ENCODE measurements around the gene KSR1. TPM values are rescaled to one million over a fixed set of nuclear protein-coding genes. Genes with fewer than 3 reads are reported as not detected.

The KSR1 gene
- total RNA-seq, 4 donors from 2014 or later: 10.0 to 15.2 (median 13.9) TPM

DNA sequence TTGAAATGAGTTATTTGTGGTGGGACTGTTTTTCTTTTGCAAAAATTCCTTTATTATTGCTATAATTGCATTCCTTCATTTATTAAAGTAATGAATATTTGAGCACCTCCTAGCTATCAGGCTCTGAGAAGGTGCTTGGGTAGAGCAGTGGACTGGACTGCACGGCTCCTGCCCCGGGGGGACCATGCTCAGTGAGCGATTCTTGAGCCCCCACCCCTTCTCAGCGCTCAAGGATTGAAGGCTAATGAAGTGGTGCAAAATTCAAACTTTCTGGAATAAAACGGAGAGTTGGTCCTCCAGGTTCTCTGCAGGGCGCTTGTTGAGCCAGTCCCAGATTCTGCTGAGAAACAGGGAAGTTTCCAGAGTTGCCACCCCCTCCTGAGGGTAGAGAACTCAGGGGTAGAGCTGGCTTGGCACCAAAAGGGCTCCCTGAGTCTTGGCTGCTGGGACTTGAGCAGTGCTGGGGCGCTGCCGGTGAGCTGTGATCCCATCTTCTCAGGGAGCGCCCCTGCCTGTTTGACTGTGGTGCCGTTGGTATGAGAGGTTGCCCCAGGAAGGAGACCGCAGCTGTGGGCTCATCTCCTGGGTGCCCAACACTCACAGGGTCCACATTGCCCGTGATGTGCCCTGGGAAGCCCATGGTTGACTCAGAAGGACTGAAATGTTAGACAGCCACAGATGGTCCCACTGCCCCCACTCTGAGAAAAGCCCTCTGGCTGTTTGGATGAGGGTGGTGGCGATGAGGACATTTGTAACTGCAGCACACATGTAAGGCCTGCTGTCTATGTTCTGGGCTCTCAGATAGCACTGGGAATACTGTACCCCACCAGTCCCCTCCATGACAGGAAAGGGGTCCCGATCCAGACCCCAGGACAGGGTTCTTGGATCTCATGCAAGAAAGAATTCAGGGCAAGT lies 20.0 kb downstream of the KSR1 start:
- no peaks in the 10 kb centered on the region for H3K36me3 ChIP-seq
- TF ChIP-seq, protein P1, sequence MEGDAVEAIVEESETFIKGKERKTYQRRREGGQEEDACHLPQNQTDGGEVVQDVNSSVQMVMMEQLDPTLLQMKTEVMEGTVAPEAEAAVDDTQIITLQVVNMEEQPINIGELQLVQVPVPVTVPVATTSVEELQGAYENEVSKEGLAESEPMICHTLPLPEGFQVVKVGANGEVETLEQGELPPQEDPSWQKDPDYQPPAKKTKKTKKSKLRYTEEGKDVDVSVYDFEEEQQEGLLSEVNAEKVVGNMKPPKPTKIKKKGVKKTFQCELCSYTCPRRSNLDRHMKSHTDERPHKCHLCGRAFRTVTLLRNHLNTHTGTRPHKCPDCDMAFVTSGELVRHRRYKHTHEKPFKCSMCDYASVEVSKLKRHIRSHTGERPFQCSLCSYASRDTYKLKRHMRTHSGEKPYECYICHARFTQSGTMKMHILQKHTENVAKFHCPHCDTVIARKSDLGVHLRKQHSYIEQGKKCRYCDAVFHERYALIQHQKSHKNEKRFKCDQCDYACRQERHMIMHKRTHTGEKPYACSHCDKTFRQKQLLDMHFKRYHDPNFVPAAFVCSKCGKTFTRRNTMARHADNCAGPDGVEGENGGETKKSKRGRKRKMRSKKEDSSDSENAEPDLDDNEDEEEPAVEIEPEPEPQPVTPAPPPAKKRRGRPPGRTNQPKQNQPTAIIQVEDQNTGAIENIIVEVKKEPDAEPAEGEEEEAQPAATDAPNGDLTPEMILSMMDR (IDR thresholded peaks at IDR 0.05): no peak
- no peak for TF ChIP-seq EP300 (IDR thresholded peaks at IDR 0.05)
- no peak for TF ChIP-seq POLR2AphosphoS5 (IDR thresholded peaks at IDR 0.05)
- no peak for TF ChIP-seq POLR2A (IDR thresholded peaks at IDR 0.05)
- no peak overlapping the region for H3K27ac ChIP-seq
- no peak for ATAC-seq
- H3K4me1 ChIP-seq: peaks cover 0 to 42% (median 17%) of the 10 kb centered on the region in 3 donors
- H3K27me3 ChIP-seq: no peaks in the 10 kb centered on the region
- H3K9me3 ChIP-seq: no peaks in the 10 kb centered on the region
- no peak overlapping the region for H3K4me3 ChIP-seq
- WGBS, 2 donors (ENCODE audit: low coverage in 1 of 2): 82 to 100% methylated on average over 1 to 6 of the region's 14 CpGs

DNA sequence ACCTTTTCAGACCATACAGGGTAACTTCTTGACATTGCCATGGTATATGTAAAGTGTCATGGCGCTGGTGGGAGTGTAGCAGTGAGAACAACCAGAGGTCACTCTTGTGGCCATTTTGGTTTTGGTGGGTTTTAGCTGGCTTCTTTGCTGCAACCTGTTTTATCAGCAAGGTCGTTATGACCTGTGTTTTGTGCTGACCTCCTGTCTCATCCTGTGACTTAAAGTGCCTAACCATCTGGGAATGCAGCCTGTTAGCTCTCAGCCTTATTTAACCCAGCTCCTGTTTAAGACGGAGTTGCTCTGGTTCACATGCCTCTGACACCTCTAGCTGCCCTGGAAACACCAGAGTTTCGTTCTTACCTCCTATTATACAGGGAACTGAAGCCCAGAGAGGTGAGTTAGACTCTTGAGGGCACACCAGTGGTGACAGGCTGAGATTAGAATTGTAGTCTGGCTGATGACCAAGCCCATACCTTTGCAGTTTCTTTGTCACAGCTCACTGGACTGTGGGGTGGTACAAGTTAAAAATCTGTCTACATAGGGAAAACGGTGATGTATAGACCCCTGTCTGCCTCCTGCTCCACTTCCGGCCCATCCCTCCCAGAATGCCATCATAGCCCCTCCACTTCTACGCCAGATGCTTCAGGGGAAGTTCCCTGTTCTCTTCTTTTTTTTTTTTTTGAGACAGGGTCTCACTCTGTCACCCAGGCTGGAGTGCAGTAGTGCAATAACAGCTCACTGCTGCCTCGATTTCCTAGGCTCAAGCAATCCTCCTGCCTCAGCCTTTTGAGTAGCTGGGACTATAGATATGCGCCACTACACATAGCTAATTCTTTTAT lies 21.0 kb downstream of the KSR1 start:
- H3K36me3 ChIP-seq: no peaks in the 10 kb centered on the region
- no peak for ATAC-seq
- no peaks in the 10 kb centered on the region for H3K27me3 ChIP-seq
- H3K9me3 ChIP-seq: no peaks in the 10 kb centered on the region
- 56 to 90% methylated on average over 2 to 6 of the region's 9 CpGs for WGBS, 2 donors (ENCODE audit: low coverage in 1 of 2)
- H3K27ac ChIP-seq: no peak overlapping the region
- TF ChIP-seq EP300 (IDR thresholded peaks at IDR 0.05) (no peak), POLR2A (IDR thresholded peaks at IDR 0.05) (no peak), POLR2AphosphoS5 (IDR thresholded peaks at IDR 0.05) (no peak)
- TF ChIP-seq, protein P1 (IDR thresholded peaks at IDR 0.05): no peak
- H3K4me3 ChIP-seq: no peak overlapping the region
- peaks cover 0 to 33% (median 13%) of the 10 kb centered on the region in 3 donors for H3K4me1 ChIP-seq

DNA sequence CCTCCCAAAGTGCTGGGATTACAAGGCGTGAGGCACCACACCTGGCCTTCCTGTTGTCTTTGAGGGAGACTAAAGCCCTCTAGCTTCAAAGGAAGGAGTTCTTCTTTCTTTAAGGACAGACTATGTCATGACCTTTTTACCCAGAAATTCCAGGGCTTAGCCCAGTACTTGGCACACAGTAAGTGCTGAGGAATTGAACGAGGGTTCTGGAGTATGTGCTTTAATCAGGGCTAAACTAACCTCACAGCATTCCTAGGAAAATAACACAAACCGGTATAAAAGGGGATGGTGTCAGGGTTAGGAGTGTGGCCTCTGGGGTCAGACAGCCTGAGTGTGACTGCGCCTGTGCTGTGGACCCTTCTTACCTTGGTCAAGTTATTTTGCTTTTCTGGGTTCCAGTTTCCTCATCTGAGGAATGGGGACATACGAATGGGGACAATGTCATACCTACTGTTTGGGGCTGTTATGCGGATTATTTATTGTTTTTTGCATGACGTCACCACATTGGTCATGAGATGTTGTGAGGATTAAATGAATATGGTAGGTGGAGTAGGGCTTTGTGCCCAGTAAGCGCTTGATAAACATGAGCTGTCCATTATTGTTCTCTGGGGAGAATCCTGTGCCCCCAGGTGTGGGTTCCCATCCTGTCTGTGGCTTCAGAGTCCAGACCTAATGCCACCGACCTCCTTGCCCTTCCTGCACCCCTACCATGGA lies 21.9 kb downstream of the KSR1 start:
- 92% methylated on average over 6 to 9 of the region's 9 CpGs for WGBS, 2 donors (ENCODE audit: low coverage in 1 of 2)
- Histone ChIP-seq H3K4me3 (no peak overlapping the region), H3K36me3 (no peaks in the 10 kb centered on the region), H3K27me3 (no peaks in the 10 kb centered on the region), H3K27ac (no peak overlapping the region), H3K9me3 (no peaks in the 10 kb centered on the region), H3K4me1 (peaks cover 0 to 31% (median 12%) of the 10 kb centered on the region in 3 donors)
- ATAC-seq: no peak
- TF ChIP-seq, protein P1 (IDR thresholded peaks at IDR 0.05): no peak
- TF ChIP-seq POLR2AphosphoS5 (IDR thresholded peaks at IDR 0.05): no peak

DNA sequence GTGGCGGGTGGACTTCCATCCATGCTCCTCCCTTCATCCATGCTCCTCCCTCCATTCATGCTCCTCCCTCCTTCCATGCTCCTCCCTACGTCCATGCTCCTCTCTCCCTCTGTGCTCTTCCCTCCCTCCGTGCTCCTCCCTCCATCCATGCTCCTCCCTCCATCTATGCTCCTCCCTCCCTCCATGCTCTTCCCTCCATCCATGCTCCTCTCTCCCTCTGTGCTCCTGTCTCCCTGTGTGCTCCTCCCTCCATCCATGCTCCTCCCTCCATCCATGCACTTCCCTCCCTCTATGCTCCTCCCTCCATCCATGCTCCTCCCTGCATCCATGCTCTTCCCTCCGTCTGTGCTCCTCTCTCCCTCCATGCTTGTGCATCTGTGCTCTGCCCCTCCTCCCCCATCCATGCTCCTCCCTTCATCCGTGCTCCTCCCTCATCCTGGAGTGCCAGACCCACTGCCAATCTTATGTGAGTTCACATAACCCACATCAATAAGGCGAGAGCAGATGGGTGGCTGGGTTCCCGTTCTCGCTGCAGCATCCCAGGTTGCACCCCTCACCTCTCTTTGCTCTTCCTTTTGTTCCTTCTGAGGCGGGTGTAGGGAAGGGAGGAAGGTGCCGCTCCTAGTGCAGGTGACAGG lies 22.8 kb downstream of the KSR1 start:
- TF ChIP-seq POLR2AphosphoS5 (IDR thresholded peaks at IDR 0.05) (no peak), EP300 (IDR thresholded peaks at IDR 0.05) (no peak), POLR2A (IDR thresholded peaks at IDR 0.05) (no peak)
- TF ChIP-seq, protein P1 (IDR thresholded peaks at IDR 0.05): no peak
- no peak for ATAC-seq
- no peak overlapping the region for H3K27ac ChIP-seq
- WGBS, 2 donors (ENCODE audit: low coverage in 1 of 2): 89 to 93% methylated on average over 2 to 10 of the region's 10 CpGs
- H3K4me1 ChIP-seq: peaks cover 0 to 22% (median 4%) of the 10 kb centered on the region in 3 donors
- no peaks in the 10 kb centered on the region for H3K9me3 ChIP-seq
- no peaks in the 10 kb centered on the region for H3K27me3 ChIP-seq
- no peak overlapping the region for H3K4me3 ChIP-seq
- no peaks in the 10 kb centered on the region for H3K36me3 ChIP-seq
